Hematopoietic multipotent progenitor cell treated with erythropoietin and hydrocortisone succinate and interleukin-3 and kit ligand, for 15 days (in vitro differentiated cells): ENCODE measurements around the gene IL17RA.
A peak's percentile ranks its signal among the peaks of the same experiment; 100 is the strongest.

Experiments
- DNase-seq: peaks from one replicate; pipeline ENCODE4 v3.0.0-alpha.2; 2015; ENCODE audit warnings: low spot score

The IL17RA gene

DNA sequence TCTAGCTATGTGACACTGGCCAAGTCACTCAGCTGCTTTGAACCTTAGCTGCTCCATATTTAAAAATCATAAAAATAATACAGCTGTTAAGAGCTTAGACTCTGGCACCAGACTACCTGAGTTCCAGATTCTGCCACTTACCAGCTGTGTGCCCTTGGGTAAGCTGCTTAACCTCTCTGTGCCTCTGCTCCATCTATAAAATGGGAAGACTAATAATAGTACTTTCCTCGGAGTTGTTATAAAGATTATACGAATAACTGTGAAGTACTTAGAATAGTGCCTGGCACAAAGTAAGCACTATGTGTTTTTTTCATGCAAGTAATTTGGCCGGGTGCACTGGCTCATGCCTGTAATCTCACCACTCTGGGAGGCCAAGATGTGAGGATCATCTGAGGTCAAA lies 72.9 kb downstream of the IL17RA start:
- DNase-seq: no peak

DNA sequence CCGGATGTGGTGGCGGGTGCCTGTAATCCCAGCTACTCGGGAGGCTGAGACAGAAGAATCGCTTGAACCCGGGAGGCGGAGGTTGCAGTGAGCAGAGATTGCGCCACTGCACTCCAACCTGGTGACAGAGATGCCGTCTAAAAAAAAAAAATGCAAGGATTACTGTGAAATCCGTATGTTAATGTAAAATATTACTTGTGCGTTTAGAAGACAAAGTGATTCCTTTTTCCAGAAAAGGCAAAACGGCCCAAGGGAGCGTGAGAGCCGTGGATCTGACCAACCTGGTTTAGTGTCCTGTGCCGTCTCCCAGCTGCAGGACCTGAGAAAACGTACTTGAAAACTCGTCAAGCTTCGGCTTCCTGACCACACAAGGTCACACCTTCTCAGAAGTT lies 73.4 kb downstream of the IL17RA start:
- DNase-seq: no peak

DNA sequence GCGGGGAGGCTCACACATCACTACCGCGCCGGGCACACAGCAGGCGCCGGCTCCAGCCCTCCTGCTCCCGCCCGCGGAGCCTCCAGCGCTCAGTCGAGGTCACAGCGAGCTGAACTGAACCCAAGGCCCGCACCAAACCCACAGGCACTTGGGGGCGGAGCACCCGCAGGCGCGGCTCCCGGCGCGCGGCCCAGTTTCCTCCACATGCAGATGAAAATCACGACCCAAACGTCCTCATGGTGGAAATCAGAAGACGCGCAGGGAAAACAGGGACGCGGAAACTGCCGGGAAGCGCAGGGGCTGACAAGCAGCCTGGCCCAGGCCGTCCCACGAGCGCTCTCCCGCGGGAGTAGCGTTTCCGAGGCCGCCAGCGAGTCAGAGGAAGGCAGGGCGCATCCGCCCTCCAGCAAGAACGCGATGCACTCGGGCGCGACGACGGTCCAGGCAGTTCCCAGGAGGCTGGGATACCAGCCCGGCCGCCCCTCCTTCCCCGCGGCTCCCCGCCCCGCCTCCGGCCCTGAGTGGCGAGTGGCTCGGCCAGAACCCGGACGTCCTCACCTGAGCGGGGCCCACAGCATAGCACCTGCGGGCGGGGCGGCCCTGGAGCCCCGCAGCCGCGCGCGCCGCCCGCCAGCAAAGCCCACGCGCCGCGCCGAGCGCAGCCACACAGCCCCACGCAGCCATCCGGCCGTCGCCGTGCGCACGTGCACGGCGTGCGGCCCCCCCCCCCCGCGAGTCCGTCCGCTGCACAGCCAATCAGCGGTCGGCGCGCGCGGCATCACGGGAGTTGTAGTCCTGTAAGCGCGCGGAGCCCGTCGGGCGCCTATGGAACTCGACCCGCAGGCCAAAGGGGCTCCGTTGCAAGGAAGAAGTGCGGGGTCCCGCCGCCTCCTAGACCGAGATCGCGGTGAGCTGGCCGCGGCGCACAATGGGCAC lies 74.0 kb downstream of the IL17RA start, which contains the start of gene HDHD5:
TSS of gene HDHD5 (minus strand) at position 710 of the 936 bp plus-strand sequence. CDS start at position 684, 26 bp downstream.
- peak; percentile 42 for DNase-seq

DNA sequence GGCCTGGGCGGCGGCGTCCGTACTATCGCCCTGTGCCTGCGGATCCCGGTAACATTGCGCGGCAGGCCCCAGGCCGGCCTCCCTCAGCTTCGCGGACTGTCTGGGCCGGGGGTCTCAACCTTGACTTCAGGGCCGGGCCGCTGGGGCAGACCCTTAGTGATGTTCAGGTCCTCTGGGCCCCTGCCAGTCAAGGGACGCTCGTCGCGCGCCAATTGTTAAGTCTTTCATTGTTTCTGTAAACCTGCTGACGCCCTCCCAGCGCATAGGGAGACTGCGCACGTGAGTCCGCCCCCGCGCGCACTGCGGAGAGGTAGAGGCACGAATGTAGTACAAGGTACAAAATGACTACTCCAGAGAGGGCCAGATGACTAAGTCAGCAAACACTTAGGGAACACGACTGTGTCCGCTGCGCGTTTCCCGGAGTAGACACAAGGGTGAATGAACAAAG lies 74.7 kb downstream of the IL17RA start:
- DNase-seq: no peak

DNA sequence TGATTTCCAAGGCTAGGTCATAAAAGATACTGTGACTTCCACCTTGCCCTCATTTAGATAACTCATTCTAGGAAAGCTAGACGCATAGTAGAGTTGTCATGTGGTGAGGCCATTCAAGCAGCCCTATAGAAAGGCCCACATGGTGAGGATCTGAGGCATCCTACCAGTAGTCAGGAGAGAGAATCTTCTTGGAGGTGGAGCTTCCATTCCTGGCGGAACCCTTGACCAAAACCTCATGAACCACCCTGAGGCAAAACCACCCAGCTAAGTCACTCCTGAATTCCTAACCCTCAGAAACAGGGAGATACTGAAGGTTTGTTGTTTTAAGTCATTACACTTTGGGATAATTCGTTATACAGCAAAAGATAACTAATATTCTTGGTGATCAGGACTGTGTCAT lies 77.2 kb downstream of the IL17RA start:
- no peak for DNase-seq

DNA sequence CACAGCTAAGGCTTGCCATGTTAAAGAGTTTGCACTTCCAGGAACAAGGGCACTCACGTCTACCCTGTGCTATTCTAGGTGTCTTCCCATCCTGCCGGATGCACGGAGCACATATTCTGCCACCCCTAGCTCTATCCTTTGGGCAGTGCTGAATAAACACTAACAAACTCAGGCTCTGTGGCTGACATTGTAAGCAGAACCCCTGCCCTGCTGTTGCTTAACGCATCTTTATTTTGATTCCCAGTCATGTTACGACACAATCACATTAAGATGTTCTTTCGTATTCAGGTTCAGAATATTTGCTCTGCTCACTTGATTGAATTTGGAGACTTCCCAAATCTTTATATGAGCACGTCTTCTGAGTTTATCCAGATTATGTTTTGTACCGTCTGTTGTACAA lies 77.9 kb downstream of the IL17RA start:
- DNase-seq: no peak

DNA sequence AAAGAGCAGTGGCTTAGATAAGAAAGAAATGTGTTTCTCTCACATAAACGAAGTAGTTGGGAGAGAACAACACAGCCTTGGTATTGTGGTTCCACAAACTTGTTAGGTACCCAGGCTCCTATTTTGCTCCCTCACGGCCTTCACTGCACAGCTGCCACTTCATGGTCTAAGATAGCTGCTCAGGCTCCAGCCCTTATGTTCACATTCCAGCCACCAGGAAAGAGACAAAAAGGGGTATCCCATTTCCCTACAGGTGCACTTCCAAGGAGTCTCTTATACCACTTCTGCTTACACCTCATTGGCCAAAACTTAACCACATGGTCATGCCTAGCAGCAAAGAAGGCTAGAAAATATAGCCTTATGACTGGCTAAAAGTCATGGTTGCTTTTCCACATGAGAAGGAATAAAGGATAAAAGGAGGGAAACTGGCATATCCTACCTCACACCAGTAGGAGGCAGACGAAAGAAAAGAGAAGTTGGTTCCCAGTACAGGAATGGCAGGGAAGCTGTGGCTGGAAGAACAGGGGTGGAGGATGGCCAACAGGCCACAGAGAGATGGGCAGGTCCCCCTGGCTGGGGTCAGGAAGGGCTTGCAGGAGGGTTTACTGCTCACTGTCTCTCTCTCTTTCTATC lies 79.7 kb downstream of the IL17RA start:
- DNase-seq: no peak
